ENCODE data around the gene MPHOSPH9. TPM values are rescaled to one million over a fixed set of nuclear protein-coding genes. Genes with fewer than 3 reads are reported as not detected.

Gene MPHOSPH9
- total RNA-seq, 2 experiments from 2014 or later = 88.3 to 136 TPM

DNA sequence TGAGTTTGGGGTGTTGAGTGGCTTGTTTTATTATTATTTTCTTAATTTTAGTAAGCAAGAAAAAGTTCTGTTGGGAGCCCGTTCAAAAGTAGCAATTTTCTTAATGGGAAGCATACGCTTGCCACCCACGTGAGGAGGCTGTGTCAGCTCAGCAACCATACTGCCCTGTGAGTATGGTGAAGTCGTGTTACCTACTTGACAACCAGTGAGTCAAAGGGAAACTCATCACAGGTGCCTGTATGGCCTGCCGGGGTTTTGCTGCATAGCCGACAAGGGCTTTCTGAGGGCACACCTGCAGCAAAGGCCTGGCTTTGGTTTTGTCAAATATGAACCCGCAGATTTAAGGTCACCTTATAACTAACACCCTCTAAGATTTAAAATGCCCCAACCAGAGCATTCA lies 113.1 kb downstream of the MPHOSPH9 start:
- DNase-seq (ENCODE audit: low spot score) = no peak
- H3K79me2 ChIP-seq (ENCODE audit: insufficient read depth, low read depth, low read length) = no peaks in the 10 kb centered on the region
- H3K9me3 ChIP-seq (ENCODE audit: low read length) = no peaks in the 10 kb centered on the region
- no peaks in the 10 kb centered on the region for H3K36me3 ChIP-seq (ENCODE audit: insufficient read depth, low read length)
- intact Hi-C loops (cut with micrococcal nuclease; ENCODE audit: unreplicated experiment) = no loop called here
- H4K20me1 ChIP-seq (ENCODE audit: insufficient read depth, low read length) = no peaks in the 10 kb centered on the region
- BruUV-seq (replicated peaks) = no TSS peak
- H3K4me2 ChIP-seq (ENCODE audit: low read length) = no peak overlapping the region
- no peaks in the 10 kb centered on the region for H3K9me2 ChIP-seq (ENCODE audit: insufficient read depth, low read length)
- no peaks in the 10 kb centered on the region for H3K4me1 ChIP-seq (ENCODE audit: insufficient read depth, low read length, poor library complexity, severe bottlenecking)
- ChIA-PET CTCF (ENCODE audit: unreplicated experiment) (no interaction called here), POLR2A (interaction anchor here (0.6 kb wide), 1 partner anchor 76 kb away, joined by 3 read pairs; no protein-coding TSS in a partner anchor)
- TF ChIP-seq EZH2phosphoT487 (IDR thresholded peaks at IDR 0.05; ENCODE audit: borderline replicate concordance, low read depth, low read length) = no peak
- TF ChIP-seq, protein P1, sequence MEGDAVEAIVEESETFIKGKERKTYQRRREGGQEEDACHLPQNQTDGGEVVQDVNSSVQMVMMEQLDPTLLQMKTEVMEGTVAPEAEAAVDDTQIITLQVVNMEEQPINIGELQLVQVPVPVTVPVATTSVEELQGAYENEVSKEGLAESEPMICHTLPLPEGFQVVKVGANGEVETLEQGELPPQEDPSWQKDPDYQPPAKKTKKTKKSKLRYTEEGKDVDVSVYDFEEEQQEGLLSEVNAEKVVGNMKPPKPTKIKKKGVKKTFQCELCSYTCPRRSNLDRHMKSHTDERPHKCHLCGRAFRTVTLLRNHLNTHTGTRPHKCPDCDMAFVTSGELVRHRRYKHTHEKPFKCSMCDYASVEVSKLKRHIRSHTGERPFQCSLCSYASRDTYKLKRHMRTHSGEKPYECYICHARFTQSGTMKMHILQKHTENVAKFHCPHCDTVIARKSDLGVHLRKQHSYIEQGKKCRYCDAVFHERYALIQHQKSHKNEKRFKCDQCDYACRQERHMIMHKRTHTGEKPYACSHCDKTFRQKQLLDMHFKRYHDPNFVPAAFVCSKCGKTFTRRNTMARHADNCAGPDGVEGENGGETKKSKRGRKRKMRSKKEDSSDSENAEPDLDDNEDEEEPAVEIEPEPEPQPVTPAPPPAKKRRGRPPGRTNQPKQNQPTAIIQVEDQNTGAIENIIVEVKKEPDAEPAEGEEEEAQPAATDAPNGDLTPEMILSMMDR (conservative IDR thresholded peaks at IDR 0.05; ENCODE audit: low read length) = no peak
- H3K27ac ChIP-seq (ENCODE audit: low read depth, low read length, poor library complexity, severe bottlenecking) = no peak overlapping the region
- H2AFZ ChIP-seq (ENCODE audit: low read length) = no peak overlapping the region
- H3K4me3 ChIP-seq (ENCODE audit: low read depth, low read length, poor library complexity, severe bottlenecking) = no peak overlapping the region

DNA sequence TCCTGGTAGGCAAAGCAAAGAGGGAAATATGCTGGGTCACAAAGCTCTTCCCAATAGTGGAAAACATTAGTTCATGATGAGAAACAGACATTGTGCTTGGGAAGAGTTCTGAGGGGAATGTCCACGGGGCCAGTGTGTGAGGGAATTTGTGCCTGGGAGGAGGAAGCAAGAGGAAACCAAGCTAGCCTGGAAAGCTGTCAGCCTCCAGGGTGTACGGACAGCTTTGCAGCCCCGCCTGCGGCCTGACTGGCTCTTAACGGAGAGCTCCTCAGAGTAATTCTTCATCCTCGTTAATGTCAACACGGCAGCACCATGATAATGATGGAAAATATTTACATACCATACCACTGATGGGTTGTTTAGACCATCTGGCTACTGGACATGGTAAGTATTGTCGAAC lies 114.4 kb downstream of the MPHOSPH9 start:
- intact Hi-C loops (cut with micrococcal nuclease; ENCODE audit: unreplicated experiment) = no loop called here
- ChIA-PET CTCF (ENCODE audit: unreplicated experiment) (no interaction called here), POLR2A (interaction anchor here (1.1 kb wide), 1 partner anchor 60 kb away, joined by 3 read pairs; no protein-coding TSS in a partner anchor)
- TF ChIP-seq, protein P1 (conservative IDR thresholded peaks at IDR 0.05; ENCODE audit: low read length) = no peak
- no peak for TF ChIP-seq EZH2phosphoT487 (IDR thresholded peaks at IDR 0.05; ENCODE audit: borderline replicate concordance, low read depth, low read length)
- Histone ChIP-seq H3K9me2 (ENCODE audit: insufficient read depth, low read length) (no peaks in the 10 kb centered on the region), H3K79me2 (ENCODE audit: insufficient read depth, low read depth, low read length) (no peaks in the 10 kb centered on the region), H3K4me3 (ENCODE audit: low read depth, low read length, poor library complexity, severe bottlenecking) (no peak overlapping the region), H3K9me3 (ENCODE audit: low read length) (no peaks in the 10 kb centered on the region), H3K4me1 (ENCODE audit: insufficient read depth, low read length, poor library complexity, severe bottlenecking) (no peaks in the 10 kb centered on the region), H4K20me1 (ENCODE audit: insufficient read depth, low read length) (no peaks in the 10 kb centered on the region), H3K4me2 (ENCODE audit: low read length) (no peak overlapping the region), H3K27ac (ENCODE audit: low read depth, low read length, poor library complexity, severe bottlenecking) (no peak overlapping the region), H2AFZ (ENCODE audit: low read length) (no peak overlapping the region), H3K36me3 (ENCODE audit: insufficient read depth, low read length) (no peaks in the 10 kb centered on the region)
- BruUV-seq (replicated peaks) = no TSS peak
- DNase-seq (ENCODE audit: low spot score) = no peak

DNA sequence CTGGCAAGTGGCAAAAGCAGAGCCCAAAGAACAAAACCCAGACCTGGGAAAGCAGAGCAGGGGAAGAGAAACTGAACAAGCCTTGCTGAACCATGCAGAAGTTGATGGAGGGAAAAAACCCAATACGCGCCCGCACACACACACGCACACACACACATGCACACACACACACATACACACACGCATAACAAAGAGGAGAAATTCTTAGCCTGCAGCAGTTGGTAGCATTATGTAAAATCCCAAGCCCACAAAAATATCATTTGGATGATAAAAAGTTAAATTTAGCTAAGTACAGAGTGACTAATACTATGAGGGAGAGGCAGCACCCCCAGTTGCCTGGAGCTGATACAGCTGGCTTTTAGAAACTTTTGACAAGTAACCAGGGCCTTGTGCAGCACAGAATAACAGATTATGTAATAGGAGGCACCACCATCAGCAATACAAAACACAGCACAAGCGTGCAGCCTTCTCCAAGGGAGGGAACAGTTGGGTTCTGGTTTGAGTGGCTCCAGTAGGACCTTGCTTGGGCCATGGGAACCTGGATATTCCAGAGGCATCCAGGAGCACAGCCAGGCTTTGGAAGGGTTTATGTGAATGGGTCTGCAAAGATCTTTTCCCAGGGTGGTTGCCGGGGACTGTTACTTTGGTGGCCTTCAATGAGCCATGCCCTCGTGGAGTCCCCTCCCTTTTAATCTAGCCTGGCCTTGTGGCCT lies 117.4 kb downstream of the MPHOSPH9 start:
- no TSS peak for BruUV-seq (replicated peaks)
- POLR2A ChIA-PET = interaction anchor here (0.6 kb wide), 1 partner anchor 31 kb away, joined by 3 read pairs; no protein-coding TSS in a partner anchor

More for the DNA sequence above, 117.4 kb downstream of the MPHOSPH9 start:
- DNase-seq (ENCODE audit: low spot score) = no peak
- Histone ChIP-seq H3K36me3 (ENCODE audit: insufficient read depth, low read length) (no peaks in the 10 kb centered on the region), H3K9me2 (ENCODE audit: insufficient read depth, low read length) (no peaks in the 10 kb centered on the region), H3K9me3 (ENCODE audit: low read length) (no peaks in the 10 kb centered on the region), H4K20me1 (ENCODE audit: insufficient read depth, low read length) (no peaks in the 10 kb centered on the region), H2AFZ (ENCODE audit: low read length) (no peak overlapping the region), H3K4me2 (ENCODE audit: low read length) (no peak overlapping the region; the same call in 1 of the 2 replicates), H3K4me3 (ENCODE audit: low read depth, low read length, poor library complexity, severe bottlenecking) (no peak overlapping the region), H3K27ac (ENCODE audit: low read depth, low read length, poor library complexity, severe bottlenecking) (no peak overlapping the region), H3K4me1 (ENCODE audit: insufficient read depth, low read length, poor library complexity, severe bottlenecking) (no peaks in the 10 kb centered on the region), H3K79me2 (ENCODE audit: insufficient read depth, low read depth, low read length) (no peaks in the 10 kb centered on the region)
- TF ChIP-seq EZH2phosphoT487 (IDR thresholded peaks at IDR 0.05; ENCODE audit: borderline replicate concordance, low read depth, low read length) = no peak
- TF ChIP-seq, protein P1 (conservative IDR thresholded peaks at IDR 0.05; ENCODE audit: low read length) = no peak
- CTCF ChIA-PET (ENCODE audit: unreplicated experiment) = no interaction called here
- intact Hi-C loops (cut with micrococcal nuclease; ENCODE audit: unreplicated experiment) = no loop called here
